Tibial nerve (tissue), 4 donors: ENCODE measurements around the gene ZNF556.

Experiments
- CTCF ChIP-seq, 5 experiments: fragments of 200-600 bp in 3 of 5; fragments of 450-650 bp in 2 of 5; sonication (generic) in 3 of 5; IDR thresholded peaks; one replicate each; pipeline ENCODE4 v1.5.1; 2016 to 2019; ENCODE audit warnings: antibody characterized with exemption in 5 of 5, mild to moderate bottlenecking in 3 of 5, moderate library complexity in 2 of 5
- EP300 ChIP-seq, 2 donors: sonication (generic); formaldehyde crosslinking; IDR thresholded peaks; one replicate each; pipeline ENCODE4 v1.6.1; 2017; ENCODE audit warnings: antibody characterized with exemption in 2 of 2, mild to moderate bottlenecking in 1 of 2
- POLR2A ChIP-seq, 2 donors: fragments of 450-650 bp; IDR thresholded peaks; one replicate each; pipeline ENCODE4 v1.6.1; 2017; ENCODE audit warnings: antibody characterized with exemption in 2 of 2, mild to moderate bottlenecking in 2 of 2, moderate library complexity in 2 of 2

GRCh38 chr19:2927032-2927430 is 59.9 kb downstream of the ZNF556 start:
- TF ChIP-seq CTCF (IDR thresholded peaks at IDR 0.05) (no peak), POLR2A (IDR thresholded peaks at IDR 0.05) (no peak), EP300 (IDR thresholded peaks at IDR 0.05) (no peak)
